Memory B cell (primary cell): Measurements from ENCODE around the gene RTCB.

Experiments
- ATAC-seq: fragments of 150-1000 bp; cut with Tn5 transposase; 2 replicates; pipeline ENCODE4 v1.10.0; 2021; ENCODE audit warnings: low read depth, mild to moderate bottlenecking, moderate library complexity
- DNase-seq, 2 donors: peaks; one replicate each; pipeline ENCODE4 v3.0.0; 2022; ENCODE audit warnings: low spot score in 2 of 2
- H3K27ac Mint-ChIP-seq: one replicate; pipeline ENCODE4 v1.8.0; 2022; ENCODE audit warnings: mild to moderate bottlenecking, moderate library complexity, mixed read lengths
- H3K27me3 Mint-ChIP-seq: one replicate; pipeline ENCODE4 v1.8.0; 2022; ENCODE audit warnings: mixed read lengths
- H3K36me3 Mint-ChIP-seq: one replicate; pipeline ENCODE4 v1.8.0; 2022; ENCODE audit warnings: mild to moderate bottlenecking, mixed read lengths
- H3K4me1 Mint-ChIP-seq: one replicate; pipeline ENCODE4 v1.8.0; 2022; ENCODE audit warnings: mixed read lengths
- H3K4me3 Mint-ChIP-seq: one replicate; pipeline ENCODE4 v1.8.0; 2022; ENCODE audit warnings: mild to moderate bottlenecking, moderate library complexity, mixed read lengths
- H3K9me3 Mint-ChIP-seq: one replicate; pipeline ENCODE4 v1.8.0; 2022; ENCODE audit warnings: mixed read lengths

The RTCB gene

GRCh38 chr22:32340411-32340810 is 71.6 kb downstream of the RTCB start:
- no peaks in the 10 kb centered on the region for H3K4me1 Mint-ChIP-seq
- H3K4me3 Mint-ChIP-seq: no peak overlapping the region
- H3K36me3 Mint-ChIP-seq: no peaks in the 10 kb centered on the region
- peaks cover 23% of the 10 kb centered on the region for H3K27me3 Mint-ChIP-seq
- H3K27ac Mint-ChIP-seq: no peak overlapping the region
- H3K9me3 Mint-ChIP-seq: no peaks in the 10 kb centered on the region
- no peak for ATAC-seq
- DNase-seq: peak in 1 of 2 donors; percentile 3

DNA sequence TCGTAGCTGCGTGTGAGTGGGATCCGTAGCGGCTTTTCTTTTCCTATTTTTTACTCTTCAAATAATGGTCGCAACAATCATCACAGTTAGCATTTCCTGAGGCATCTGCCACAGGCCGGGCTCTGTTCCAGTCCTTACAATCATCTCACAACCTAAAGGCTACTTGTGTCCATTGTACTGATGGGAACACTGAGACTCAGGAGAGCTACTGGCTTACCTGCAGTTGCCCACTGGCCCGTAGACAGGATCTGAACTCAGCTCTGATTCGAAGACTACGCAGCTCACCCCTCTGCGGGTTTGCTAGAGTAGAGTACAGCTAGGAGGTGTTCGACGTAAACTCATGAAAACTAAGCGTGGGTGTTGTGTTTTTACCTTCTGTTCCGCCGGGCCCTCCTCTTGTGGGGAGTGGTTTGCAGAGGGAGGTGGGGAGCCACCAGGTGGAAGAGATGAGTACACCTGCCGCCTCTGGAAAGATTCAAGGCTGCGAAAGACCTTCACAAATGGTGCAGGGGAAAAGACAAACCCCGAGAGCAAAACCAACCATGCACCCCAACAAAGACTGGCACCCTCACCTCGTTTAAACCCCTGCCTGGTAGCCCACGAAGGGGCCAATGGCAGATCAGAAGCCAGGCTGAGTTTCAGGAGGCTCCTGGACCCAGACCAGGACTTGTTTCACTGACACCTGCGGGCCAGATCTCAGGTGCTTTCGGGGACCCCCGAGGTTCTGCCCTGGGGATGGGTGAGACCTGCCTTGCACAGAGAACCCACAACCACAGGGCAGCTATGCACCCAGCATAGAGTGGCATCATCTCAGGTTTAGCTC is 72.6 kb downstream of the RTCB start:
- ATAC-seq (no peak), DNase-seq (peak in 1 of 2 donors; percentile 4)
- no peaks in the 10 kb centered on the region for H3K4me1 Mint-ChIP-seq
- no peak overlapping the region for H3K27ac Mint-ChIP-seq
- H3K9me3 Mint-ChIP-seq: no peaks in the 10 kb centered on the region
- peaks cover 27% of the 10 kb centered on the region for H3K27me3 Mint-ChIP-seq
- H3K4me3 Mint-ChIP-seq: no peak overlapping the region
- H3K36me3 Mint-ChIP-seq: no peaks in the 10 kb centered on the region

DNA sequence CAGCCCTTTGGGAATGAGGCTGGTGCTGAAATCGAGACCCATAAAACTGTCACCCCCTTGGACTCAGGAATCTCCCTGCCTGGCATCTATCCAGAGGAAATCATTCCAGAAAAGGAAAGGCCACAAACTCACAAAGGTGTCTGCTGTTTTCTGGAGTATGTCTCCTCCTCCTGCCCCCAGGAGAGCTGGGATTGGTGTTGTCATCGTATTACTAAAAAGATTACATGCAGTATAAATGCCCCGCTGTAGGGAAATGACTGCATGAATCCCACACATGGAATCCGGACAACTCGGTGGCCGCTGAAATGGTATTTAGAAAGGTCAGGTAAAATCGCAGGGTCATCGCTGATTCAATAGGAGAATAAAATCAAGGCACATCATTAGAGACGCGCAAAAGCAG is 73.3 kb downstream of the RTCB start:
- no peak for DNase-seq
- Mint-ChIP-seq H3K27ac (no peak overlapping the region), H3K9me3 (no peaks in the 10 kb centered on the region), H3K36me3 (no peaks in the 10 kb centered on the region), H3K4me3 (no peak overlapping the region), H3K27me3 (peaks cover 32% of the 10 kb centered on the region), H3K4me1 (no peaks in the 10 kb centered on the region)
- no peak for ATAC-seq
